GM12891 (cell line): ENCODE results near the gene SLC2A9.

Experiments
- DNase-seq: peaks from one replicate; pipeline ENCODE4 v3.0.0; 2011; ENCODE audit warnings: low spot score; ENCODE audit not compliant: insufficient read length
- FAIRE-seq: peaks from 2 replicates; lab custom pipeline; 2011; peaks lifted over from hg19 to GRCh38; lab: Jason Lieb, UNC
- PAX5 ChIP-seq: IDR thresholded peaks from 2 replicates; pipeline ENCODE4 v1.6.1; 2011; ENCODE audit warnings: low read length, moderate library complexity, mild to moderate bottlenecking; ENCODE audit not compliant: insufficient read depth, severe bottlenecking
- POLR2A ChIP-seq: IDR thresholded peaks from 2 replicates; pipeline ENCODE4 v1.6.1; 2011; ENCODE audit warnings: low read depth, low read length, control low read depth
- POLR2AphosphoS5 ChIP-seq: IDR thresholded peaks from 2 replicates; pipeline ENCODE4 v1.6.1; 2011; ENCODE audit warnings: low read depth, low read length, control low read depth
- POU2F2 ChIP-seq: IDR thresholded peaks from 2 replicates; pipeline ENCODE4 v1.6.1; 2011; ENCODE audit warnings: low read depth, mild to moderate bottlenecking, control low read depth, low read length, moderate library complexity
- SPI1 ChIP-seq: IDR thresholded peaks from 2 replicates; pipeline ENCODE4 v1.6.1; 2011; ENCODE audit warnings: low read depth, low read length, control low read depth
- TAF1 ChIP-seq: IDR thresholded peaks from 2 replicates; pipeline ENCODE4 v1.6.1; 2011; ENCODE audit warnings: low read depth, low read length, control low read depth

The SLC2A9 gene

DNA sequence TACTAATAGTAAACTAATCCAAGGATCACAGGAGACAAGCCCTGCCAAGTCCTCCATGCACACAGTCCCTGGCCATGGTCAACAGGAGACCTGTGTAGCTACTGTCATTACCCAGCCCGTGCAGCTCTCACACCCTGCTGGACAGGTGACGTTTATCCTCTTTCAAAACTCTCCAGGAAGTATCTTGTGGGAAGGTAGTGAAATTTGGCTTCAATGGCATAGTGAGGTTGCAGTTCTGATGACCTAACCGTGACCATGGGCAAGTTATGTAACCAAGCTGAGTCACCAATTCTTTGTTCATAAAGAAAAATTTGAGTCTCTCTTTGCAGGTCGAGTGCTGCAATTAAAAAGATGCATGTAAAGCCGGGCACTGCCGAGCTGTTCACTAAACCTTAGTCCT lies 11.3 kb upstream of the SLC2A9 start:
- TF ChIP-seq POLR2A (no peak), SPI1 (no peak), PAX5 (no peak), POLR2AphosphoS5 (no peak), TAF1 (no peak), POU2F2 (no peak)
- no peak for DNase-seq
- no peak for FAIRE-seq

DNA sequence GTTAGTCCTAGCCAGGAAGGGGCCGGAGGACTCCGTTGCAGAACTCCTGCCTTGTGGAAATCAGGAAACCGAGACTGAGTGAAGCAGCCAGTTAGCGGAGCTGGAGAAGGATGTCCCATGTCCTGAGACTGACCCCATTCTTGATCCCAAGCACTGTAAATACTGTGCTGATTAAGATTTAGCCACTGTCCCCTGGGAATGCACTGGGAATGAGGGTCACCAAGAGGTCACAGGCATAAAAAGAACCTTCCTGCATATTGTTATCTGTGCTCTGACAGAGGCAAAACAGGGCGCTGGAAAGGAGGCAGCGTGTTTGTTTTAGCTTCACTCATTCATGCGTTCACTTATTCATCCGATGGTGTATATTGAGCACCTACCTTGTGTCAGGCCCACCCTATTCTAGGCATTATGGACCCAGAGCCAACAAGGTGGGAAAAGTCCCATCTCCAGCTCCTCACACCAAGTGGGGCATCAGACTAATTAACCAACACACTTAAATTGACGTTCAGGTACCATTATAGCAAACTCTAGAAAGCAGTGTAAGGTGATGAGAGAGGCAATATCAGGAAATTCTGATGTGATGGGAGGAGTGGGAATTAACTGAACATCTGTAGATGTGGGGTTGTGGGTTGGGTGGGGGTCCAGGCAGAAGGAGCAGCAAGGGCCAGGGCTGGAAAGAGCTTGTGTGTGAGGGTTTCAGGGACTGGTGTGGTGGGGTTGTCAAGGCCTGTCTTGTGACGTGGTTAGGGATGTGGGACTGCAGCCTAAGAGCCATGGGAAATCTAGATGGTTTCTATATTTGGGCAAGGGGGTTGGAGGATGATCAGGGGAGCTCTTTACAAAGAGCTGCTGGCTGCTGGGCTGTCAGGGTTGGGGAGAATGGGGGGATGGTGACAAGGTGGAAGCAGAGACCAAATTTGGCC lies 10.6 kb upstream of the SLC2A9 start:
- TF ChIP-seq TAF1 (no peak), POLR2A (no peak), POLR2AphosphoS5 (no peak), SPI1 (no peak), POU2F2 (no peak), PAX5 (no peak)

DNA sequence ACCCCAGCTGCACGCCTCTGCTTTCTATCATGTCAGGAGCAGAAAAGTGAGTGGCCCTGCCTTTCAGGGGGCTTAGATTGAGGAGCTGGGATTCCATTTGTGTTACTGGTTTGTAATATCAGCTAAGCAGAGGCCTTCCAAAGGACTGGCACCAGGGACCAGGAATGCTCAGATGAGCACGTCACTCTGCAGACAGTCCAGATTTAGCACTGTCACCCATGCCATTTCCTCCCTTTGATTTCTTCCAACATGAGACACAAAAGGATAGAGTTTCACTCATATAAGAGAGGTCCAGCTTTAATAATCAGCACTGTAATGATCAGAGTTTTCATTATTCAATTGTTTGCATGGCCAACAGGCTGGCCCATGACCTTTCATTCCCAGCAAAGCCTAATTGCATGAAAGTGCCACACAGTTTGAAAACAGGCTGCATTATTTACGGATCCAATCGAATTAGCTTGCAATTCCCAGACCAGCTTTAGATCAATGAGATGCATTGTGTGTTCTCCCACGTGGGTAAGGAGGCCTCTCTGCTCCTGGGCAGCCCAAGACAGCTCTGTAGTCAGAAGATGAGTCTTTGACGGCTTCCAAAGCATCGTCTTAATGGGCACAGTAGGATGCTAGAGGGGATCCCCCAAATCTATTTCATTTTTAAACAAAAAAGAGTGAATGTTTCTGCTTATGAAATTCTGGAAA lies 9.8 kb upstream of the SLC2A9 start:
- no peak for FAIRE-seq
- no peak for DNase-seq
- no peak for TF ChIP-seq POU2F2
- TF ChIP-seq TAF1: no peak
- no peak for TF ChIP-seq PAX5
- TF ChIP-seq POLR2A: no peak
- no peak for TF ChIP-seq POLR2AphosphoS5
- no peak for TF ChIP-seq SPI1

More for the DNA sequence above, 10.6 kb upstream of the SLC2A9 start:
- FAIRE-seq (no peak), DNase-seq (no peak)

DNA sequence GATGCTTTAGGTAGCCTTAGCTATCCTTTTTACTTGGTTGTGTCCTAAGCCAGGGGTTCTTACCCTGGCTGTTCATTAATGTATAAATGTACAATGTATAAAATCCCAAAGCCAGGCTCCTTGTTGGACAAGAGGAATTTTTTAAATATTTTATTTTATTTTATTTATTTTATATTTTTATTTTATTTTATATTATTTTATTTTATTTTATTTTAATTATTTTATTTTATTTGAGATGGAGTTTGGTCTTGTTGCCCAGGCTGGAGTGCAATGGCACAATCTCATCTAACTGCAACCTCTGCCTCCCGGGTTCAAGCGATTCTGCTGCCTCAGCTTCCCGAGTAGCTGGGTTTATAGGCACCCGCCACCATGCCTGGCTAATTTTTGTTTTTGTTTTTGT lies 8.1 kb upstream of the SLC2A9 start:
- FAIRE-seq (no peak), DNase-seq (no peak)
- TF ChIP-seq TAF1 (no peak), SPI1 (no peak), PAX5 (no peak), POLR2A (no peak), POU2F2 (no peak), POLR2AphosphoS5 (no peak)

DNA sequence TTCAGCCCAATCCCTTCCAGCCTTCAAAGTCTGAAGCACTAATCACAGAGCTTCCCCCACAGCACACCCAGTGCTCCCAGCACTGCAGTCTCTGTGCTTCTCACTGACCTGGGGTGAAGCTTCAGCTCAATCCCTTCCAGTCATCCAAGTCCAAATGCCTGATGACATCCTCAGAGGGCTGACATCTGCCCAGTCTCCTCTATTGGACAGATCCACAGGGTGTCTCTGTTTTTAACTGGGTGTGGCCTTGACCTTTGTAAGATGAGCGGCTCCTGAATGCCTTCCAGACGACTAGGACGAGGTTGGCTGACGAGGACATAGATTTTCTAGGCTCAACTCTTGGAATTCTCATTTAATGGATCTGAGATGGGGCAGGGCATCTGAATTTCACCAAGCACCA lies 7.6 kb upstream of the SLC2A9 start:
- no peak for DNase-seq
- no peak for FAIRE-seq

DNA sequence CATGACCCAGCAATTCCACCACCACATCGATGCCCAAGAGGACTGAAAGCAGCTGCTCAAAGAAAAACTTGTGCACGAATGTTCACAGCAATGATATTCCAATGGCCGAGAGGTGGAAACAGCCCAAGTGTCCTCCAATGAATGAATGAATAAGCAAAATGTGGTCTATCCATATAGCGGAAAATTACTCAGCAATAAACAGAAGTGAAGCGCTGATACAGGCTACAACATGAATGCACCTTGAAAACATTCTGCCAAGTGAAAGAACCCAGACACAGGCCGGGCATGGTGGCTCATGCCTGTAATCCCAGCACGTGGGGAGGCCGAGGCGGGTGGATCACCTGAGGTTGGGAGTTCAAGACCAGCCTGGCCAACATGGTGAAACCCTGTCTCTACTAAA lies 5.2 kb upstream of the SLC2A9 start:
- no peak for DNase-seq
- TF ChIP-seq POU2F2 (no peak), POLR2AphosphoS5 (no peak)
- no peak for FAIRE-seq

More for the DNA sequence above, 7.6 kb upstream of the SLC2A9 start:
- TF ChIP-seq TAF1 (no peak), POLR2A (no peak), SPI1 (no peak), PAX5 (no peak), POU2F2 (no peak), POLR2AphosphoS5 (no peak)

DNA sequence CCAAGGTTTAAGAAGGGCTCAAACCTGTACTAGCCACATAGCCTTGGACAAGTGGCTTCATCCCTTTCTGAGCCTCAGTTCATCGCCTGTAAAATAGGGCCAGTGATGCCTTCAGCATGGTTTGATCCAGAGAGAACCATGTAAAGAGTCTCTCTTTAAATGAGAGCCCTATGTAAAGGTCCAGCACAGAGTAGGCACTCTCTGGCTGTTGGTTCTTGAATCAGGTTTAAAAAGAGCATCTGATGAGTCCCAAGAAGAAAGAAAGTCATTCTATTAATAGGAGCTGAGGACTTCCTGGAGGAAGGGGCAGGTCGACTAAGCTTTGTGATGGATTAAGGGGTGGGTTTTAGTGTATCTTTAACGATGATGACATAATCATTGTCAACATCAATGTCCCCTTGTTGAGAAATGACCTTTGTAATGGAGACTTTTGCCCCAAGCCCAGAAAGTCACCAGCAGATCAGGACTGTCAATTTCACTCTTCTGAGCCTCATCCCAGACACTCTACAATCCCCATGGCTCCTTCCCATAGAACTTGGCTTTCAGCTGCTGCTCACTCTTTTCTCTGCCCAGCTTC lies 4.0 kb upstream of the SLC2A9 start:
- no peak for FAIRE-seq
- no peak for DNase-seq
- TF ChIP-seq POLR2A: no peak
- TF ChIP-seq POU2F2: no peak
- TF ChIP-seq TAF1: no peak
- no peak for TF ChIP-seq SPI1
- TF ChIP-seq POLR2AphosphoS5: no peak
- no peak for TF ChIP-seq PAX5

DNA sequence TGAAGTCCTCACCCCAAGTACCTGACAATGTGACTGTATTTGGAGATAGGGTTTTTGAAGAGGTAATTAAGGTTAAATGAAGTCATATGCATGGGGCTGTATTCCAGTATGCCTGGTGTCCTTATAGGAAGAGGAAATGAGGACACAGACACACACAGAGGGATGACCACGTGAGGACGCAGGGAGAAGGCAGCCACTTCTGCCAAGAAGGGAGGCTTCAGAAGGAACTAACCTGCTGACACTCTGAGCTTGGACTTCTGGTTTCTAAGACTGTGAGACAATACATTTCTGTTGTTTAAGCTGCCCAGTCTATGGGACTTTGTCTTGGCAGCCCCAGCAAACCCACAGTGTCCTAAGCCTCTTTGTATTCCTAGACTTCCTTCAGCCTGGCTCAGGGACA lies 3.0 kb upstream of the SLC2A9 start:
- TF ChIP-seq TAF1 (no peak), POLR2AphosphoS5 (no peak), POU2F2 (no peak), SPI1 (no peak), POLR2A (no peak), PAX5 (no peak)
- FAIRE-seq (no peak), DNase-seq (no peak)

DNA sequence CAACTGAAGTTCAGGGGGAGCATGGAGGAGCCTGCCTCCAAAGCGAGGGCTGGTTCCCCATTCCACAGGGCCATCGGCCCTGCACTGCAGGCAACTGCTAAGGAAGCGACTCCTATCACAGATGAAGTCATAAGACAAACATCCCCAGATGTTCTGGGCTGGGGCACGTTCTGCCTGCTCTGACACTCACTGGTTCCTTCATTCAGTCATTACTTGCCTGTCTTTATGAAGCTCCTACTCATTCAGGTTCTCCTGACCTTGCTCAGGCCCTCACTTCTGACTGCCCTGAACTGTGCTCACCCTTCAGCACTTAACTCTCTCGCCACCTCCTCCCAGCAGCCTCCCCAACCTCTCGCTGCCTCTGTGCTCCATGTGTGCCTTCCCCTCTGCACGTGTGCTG lies 2.5 kb upstream of the SLC2A9 start:
- DNase-seq: no peak
- no peak for TF ChIP-seq POU2F2
- TF ChIP-seq POLR2AphosphoS5: no peak
- no peak for TF ChIP-seq TAF1
- TF ChIP-seq POLR2A: no peak
- TF ChIP-seq PAX5: no peak
- no peak for TF ChIP-seq SPI1
- no peak for FAIRE-seq
